NCI-H2107 treated with DMSO at 0.1 percent for 48 hours (cell line): ENCODE measurements around the gene RSPO1.

Experiments
- DNase-seq: peaks from one replicate; lab custom pipeline; 2025; ENCODE audit not compliant: unreplicated experiment; lab: John Stamatoyannopoulos, UW

The RSPO1 gene

DNA sequence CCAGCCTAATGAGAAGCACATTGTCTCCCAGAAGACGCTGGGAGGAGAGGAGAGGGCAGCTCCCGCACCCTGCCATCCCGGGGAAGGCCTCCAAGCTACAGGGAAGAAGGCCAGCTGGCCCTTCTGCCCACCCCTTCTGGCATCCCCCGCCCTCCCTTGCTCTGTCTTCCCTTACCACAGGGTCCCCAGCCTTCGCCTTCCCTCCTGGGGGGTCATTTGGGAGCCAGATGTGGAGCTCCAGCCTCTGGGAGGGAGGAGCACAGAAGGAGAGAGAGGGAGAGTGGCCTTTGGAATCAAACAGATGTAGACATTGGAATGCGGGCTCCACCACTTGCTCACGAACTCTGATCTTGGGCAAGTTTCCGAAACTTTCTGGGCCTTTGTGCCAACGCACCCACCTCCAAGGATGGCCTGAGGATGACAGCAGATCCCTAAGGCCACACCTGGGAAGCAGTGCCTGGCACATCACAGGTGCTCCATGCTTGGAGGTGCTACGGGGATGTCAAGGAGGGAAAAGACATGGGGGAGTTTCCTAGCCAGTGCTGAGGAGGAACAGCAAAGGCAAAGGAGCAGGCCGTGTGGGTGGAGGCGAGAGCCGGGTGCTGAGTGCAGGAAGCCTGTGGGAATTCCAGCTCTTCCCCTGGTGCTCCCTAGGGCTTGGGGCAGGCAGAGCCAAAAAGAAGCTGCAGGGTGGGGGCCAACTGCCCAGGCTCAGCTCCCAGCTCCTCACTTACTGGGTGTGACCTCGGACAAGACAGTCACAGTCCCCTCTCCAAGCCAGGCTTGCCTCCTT, 23.1 kb upstream of the RSPO1 start:
- no peak for DNase-seq

DNA sequence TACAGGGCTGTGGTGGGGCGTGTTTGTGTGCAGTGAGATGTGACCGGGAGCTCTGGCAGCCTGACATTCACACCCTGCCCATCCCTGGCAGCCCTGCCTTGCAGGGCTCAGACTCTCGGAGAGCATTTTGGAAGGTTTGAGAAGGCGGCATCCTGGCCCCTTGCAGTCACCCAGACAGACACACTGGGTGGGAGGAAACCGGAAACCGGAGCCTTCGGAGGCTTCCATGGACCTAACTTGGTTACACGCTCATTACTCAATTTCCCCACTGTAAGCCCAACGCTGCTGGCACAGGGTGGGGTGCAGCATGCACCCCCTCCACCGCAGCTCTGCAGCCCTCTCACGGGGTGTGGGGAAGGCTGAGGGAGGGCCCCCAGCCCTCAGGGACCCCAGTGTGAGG, 22.2 kb upstream of the RSPO1 start:
- no peak for DNase-seq

DNA sequence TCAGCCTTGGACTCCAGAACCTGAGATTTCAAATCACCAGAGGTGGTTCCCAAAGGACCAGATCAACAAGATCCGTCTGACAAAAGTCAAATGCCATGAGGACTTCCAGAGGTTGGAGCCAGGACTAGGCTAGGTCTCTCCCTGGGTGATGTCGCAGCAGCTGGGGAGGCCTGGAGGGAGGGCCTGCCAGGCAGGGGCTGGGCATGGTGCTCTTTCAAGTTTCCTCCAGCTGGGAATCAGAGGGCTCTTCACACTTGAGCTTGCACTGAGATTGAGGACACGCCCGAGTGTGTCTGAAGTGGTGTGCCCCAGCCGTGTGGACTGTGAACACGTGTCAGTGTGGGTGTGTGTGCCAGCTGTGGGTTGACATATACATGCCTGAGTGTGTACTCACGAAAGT, 21.3 kb upstream of the RSPO1 start:
- no peak for DNase-seq

DNA sequence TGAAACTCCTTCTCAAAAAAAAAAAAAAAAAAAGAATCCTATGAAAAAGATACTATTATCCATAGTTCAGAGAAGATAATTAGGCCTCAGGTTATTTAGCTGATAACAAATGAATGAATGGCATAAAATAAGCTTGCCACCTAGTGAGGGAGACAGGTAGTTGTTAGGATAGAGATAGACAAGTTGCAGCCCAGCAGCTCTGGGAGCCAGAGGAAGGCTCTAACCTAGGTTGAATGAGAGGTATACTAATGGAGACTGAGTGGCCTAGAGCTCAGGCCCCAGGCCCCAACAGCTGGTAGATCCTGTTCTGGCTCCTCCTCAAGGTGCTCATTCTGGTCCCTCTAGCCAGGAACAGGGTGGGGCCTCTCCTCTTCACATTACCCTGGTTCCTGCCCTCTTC, 20.6 kb upstream of the RSPO1 start:
- peak; percentile 5 for DNase-seq

DNA sequence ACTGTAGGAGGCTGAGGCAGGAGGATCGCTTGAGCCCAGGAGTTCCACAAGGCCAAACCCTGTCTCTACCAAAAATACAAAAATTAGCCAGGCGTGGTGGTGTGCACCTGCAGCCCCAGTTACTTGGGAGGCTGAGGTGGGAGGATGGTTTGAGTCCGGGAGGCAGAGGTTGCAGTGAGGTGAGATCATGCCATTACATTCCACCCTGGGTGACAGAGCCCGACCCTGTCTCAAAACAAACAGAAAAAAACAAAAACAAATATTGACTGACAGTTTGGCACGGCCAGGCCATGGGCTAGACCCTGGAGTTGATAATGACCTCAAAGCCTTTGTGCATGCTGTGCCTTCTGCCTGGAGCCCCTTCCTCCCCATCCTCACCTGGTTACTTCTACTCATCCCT, 19.2 kb upstream of the RSPO1 start:
- no peak for DNase-seq

DNA sequence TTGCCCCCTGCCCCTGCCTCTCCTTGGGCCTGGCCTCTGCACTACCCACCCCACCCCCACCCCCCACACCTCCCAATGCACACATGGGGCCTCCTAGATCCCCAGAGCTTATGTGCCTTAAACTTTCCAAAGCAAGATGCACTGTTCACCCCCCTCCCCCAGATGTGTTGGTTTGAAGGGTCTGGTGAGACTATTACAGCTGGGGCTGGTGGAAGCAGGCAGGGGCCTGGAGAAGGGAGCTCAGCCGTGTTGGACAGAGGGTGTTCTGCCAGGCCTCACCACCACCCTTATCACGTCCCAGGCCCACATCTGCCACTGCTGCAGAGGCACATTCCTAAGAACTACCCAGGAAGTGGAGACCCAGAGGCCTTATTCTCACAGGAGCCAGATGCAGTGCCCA, 18.3 kb upstream of the RSPO1 start:
- no peak for DNase-seq

DNA sequence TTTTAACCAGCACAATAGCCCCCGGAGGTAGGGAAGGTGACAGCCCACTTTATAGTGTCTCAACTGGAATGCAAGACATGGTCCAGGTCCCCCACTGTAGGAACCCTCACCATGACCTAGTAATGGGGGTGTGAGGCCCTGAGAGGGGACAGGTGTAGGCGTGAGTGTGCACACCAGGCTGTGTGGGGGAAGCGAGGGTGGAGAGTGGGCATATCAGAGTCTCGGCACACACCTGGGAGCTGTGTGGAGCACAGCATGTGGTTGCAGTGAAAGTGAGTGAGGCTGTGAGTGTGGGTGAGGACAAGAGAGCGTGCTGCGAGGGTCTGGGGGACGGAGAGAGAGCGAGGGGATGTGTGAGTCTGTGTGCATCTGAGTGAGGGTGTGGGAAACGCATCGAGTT, 17.1 kb upstream of the RSPO1 start:
- DNase-seq: no peak

DNA sequence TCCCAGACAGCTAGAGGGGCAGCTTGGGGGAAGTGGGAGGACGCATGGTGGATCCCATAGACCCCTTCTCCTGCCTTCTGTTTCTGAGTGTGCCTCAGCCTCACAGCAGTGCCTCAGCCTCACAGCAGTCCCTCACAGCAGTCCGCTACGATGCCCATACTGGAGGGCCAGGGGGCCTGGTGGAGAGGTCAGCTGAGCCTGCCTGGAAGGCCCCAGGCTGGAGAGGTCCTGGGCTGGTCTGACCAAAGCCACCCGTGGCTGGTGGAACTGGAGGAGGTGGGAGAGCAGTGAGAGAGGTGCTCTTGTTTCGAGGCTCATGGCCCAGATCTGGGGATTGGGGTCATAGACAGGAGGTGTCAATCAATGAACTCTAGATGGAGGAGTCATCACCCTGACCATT, 16.0 kb upstream of the RSPO1 start:
- no peak for DNase-seq

DNA sequence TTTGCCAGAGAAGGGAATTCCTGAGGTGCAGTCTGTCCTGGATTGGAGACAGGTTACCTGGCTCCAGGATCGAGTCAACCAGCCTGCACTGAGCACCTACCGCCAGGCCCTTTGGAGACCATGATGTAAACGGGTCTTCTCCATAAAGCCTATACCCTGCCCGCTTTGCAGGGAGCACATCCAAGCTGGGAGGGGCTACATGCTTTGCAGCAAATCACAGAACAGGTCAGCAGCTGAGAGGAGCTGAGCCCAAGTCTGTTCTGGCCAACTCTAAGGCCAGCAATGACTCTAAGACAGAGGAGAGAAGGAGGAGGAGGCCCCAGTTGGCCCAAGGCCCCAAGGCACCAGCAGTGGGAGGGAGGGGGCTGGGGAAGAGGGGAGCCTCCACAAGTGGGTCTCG, 15.5 kb upstream of the RSPO1 start:
- DNase-seq: no peak

DNA sequence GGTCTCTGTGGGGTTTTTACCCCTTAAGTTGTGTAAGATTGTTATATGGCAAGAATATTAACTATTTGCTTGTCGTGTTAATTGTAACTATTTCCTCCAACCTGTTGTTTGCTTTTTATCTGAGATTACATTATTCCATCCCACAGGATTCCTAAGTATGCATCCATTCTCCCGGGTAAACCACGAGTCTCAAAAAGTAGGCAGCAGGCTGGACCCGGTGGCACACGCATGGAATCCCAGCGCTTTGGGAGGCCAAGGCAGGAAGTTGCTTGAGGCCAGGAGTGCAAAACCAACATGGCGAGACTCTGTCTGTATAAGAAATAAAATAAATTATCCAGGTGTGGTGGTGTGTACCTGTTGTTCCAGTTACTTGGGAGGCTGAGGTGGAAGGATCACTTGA, 12.6 kb upstream of the RSPO1 start:
- no peak for DNase-seq

DNA sequence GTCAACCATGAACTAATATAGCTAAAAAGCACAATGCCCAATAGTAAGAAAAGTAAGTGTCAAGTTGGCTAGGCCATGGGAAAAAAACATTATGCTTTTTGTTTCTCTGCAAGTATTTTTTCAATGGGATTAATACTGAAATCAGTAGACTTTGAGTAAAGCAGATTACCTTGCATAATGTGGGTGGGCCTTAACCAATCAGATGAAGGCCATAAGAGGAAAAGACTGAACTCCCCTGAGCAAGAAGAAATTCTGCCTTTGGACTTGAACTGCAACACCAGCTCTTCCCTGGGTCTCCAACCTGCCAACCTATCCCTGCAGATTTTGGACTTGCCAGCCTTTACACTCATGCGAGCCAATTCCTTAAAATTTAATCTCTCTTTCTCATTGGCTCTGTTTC, 6.4 kb upstream of the RSPO1 start:
- no peak for DNase-seq

DNA sequence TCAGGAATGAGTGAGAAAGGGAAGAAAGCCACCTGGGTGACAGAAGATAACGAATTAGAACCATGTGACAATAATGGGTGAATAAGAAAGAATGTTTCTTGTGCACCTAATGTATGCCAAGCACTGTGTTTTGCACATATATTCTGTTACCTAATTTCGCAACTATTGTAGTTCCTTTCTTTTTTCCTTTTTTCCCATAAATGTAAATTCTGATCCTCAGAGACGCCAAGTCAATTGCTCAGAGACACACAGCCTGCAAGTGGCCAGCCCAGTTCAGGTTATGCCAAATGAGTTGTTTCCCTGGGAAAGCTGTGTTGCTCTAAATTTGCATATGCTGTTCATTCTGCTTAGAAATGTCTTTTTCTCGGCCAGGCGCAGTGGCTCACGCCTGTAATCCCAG, 1.7 kb upstream of the RSPO1 start:
- no peak for DNase-seq

DNA sequence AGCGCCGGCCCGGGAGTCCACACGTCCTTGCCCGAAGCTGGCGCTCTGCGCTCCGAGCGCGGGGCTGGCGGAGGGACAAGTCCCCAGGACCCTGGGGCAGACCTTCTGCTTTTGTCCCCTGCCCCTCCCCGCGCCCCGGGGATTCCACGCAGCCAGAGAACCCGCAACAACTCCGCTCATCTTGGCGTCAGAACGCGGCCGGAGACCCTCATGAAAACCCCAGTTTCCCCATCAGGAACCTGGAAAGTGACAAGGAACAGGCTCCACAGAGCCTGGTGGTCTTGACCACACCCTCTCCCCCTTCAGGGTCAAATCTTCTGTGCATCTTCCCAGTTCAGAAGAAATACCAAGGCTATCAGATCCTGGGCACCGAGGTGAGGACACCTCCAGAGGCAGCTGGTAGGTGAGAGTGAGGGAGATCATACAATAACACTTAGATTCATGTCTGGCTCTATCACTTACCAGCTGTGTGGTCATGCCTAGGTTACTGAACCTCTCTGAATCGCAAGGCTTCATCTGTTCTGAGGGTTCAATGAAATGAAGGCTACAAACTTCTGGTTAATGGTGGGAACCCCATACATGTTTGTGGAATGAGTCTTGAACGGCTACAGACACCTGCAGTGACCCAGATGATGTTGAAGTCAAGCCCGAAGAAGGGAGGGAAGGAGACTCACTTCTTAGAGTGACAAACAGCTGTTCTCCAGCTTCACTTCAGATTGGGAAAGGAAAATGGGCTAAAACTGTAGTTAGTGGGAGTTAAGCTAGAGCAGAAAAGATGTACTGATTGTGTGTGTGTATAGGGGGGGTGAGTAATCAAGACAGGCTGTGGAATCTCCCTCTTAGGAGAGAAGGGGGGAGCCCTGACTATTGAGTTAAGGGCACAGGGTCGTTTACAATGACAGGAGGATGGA, 555 bp upstream of the RSPO1 start:
- no peak for DNase-seq

DNA sequence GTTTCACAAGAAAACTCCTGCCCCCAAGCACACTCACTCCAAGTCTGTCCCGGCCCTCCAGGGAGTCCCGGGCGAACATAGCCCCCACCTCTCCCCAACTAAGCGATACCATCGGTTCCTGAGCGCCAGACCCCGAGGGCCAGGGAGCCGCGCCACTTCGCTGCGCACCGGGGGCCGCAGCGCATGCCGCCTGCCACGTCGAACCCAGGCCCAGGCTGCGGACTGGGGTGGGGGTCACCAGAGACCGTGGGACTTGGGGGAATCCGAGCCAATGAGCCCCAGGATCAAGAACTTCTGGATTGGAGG, 801 bp downstream of the RSPO1 start:
- DNase-seq: no peak

DNA sequence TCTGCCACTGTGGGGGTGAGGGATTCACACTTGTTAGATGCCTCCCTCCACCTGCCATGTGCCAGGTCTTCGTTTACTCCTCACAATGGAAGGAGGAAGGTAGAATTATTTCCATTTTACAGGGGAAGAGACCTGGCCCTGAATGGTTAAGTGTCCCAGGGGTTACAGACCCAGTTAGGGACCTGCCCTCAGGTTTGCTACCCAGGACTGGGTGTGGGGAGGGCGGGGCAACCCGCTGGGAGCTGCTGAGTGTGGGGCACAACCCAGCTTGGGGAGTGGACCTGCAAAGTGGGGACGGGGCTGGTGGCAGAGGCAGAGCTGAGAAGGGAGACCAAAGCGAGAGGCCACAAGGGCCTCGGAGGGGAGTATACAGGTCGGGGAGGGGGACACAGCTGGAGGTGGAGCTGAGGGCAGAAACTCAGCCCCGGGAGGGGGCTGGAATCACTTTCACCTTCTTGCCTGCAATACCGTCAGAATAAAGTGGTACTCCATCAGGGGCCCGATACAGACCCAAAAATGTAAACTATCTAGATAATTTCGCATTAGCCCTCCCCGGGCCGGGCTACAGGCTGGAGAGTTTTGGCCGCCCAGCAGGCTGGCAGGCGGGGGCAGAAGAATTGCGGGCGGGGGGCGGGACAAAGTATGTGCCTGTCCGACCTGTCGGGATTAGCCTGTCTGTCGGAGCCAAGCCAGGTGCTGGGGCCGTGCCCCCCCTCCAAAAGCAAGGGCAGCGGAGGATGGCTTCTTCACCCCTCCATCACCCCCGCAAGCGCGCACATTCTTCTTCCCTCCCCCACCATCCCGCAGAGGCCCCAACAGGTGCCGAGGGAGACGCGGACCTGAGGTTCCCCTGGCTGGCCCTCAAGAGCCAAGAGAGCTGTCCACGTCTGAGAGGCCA, 1.4 kb downstream of the RSPO1 start:
- no peak for DNase-seq

DNA sequence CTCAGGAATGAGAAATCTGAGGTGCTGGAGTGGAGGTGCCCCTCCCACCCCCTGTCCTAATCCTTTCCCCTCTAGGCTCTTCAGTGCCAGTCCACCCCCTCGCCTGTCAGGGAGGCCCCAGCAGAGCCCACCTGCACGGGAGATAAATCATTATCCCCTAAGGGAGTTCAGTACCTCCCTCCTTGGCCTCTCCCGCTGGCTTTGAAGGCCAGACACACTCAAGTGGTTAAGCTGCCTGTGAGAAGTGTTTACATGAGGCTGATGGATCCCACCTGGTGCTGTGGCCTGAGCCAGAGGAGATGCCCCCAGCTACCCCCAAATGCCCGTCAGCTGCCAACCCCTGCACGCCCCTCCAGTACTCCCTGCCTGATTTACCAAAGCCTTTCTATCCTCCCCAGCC, 3.7 kb downstream of the RSPO1 start:
- no peak for DNase-seq

DNA sequence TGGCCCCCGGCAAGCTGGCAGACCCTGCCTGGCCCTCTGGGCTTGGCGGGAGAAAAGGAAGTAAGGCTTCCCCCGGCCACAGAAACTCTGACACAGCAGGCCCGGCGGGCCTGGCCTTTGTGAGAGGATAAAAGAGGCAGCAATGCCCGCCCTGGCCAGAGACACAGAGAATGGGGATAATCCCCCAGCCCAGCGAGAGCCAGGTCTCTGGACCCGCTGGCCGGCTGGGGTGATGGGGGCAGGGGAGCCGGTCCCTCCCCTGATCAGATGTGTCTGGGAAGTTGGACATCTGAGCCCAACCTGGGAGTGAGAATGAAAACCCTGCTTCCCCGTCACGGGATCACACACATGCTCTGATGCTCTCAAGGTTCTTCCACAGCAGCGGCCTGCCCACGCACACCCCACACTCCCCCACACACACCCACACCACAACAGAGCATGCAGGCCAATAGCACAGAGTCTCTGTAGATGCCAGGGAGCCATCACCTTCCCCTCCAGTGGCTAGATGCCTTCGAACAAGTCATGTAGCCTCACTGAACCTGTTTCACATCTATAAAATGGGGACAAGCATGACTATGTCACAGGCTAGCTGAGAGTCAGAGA, 4.2 kb downstream of the RSPO1 start:
- no peak for DNase-seq

DNA sequence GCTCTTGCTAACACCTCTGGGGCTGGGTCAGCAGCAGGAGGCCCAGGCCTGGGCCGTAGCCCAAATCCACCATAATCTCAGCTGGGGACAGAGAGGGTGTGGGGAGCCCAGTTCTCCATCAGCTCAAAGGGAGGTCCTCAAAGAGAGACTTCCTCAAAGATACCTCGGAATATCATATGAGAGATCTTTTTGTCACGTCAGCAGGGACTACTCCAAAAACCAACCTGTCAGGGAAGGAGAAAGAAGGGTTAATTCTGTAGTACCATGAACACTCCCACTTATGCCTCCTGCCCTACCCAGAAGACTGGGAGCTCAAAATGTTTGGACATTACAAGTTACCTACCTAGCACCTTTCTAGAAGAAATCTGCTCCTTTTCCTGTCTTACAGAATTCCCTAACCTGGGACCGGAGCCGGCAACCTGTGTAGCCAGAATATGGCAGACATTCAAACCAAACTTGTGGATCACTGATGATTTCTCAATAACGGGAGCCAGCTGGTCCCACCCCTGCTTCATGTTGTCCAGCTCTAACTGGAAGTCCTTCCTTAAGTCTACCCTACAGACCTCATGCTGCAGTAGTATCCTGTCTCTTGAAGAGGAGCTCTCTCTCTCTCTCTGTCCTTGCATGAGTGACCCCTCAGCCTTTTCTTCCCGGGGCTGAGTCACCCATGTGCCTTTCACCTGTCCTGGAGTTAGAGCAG, 4.8 kb downstream of the RSPO1 start:
- no peak for DNase-seq

DNA sequence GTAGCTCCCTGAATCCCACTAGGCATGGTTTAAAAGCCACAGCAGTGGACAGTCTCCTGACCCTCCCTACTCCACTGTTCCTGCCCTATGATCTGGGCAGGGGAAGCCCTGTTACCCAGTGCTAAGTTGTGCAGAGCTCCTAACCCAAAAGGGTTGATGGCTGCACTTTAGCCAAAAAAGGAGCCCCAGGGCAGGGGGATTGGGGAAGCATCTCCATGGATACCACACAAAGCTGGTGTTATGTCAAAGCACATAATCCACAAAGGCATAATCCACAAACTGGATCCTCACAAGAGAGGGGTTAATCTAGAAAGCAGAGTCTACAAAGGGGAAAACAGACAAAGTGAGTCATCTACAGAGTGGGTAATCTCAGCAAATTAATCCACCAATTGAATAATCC, 5.7 kb downstream of the RSPO1 start:
- no peak for DNase-seq

DNA sequence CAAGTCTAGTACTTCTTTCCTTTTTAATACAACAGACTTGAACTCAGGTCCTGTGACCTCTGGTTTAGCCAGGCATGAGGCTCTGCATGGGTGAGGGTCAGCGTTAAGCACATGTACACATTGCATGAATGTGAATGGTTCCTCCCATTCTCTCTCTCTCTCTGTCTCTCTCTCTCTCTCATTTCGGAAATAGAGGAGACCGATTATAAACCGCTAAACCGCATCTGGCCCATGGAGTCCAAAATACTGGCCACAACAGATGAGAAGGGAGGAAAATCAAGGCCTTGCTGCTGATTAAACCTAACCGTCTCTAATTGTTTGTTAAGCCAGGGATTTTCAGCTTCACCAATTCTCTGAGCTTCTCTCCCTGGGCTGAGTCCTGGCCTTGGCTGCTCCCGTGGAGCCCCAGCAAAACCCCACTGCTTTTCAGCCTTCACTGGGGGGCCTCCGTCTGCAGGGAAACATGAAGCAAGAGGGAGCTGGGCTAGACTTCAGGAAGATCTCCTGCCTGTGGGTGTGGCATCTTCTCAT, 6.6 kb downstream of the RSPO1 start:
- DNase-seq: no peak
